Coronary artery (tissue), 2 donors: ENCODE data around the gene DIP2C.

Experiments
- DNase-seq: peaks from one replicate; pipeline ENCODE4 v3.0.0-alpha.2; 2017; ENCODE audit warnings: low spot score
- H3K27ac ChIP-seq, 2 donors: fragments of 200-600 bp; sonication (generic); one replicate each; pipeline ENCODE4 v1.5.1; 2016 to 2019
- H3K4me3 ChIP-seq: fragments of 200-600 bp; sonication (generic); 2 replicates; pipeline ENCODE4 v1.5.1; 2016; ENCODE audit warnings: mild to moderate bottlenecking, moderate library complexity
- TF ChIP-seq, protein P1 (sequence below): fragments of 200-600 bp; sonication (generic); IDR thresholded peaks from one replicate; pipeline ENCODE4 v1.5.1; 2019; ENCODE audit warnings: antibody characterized with exemption

DIP2C gene

DNA sequence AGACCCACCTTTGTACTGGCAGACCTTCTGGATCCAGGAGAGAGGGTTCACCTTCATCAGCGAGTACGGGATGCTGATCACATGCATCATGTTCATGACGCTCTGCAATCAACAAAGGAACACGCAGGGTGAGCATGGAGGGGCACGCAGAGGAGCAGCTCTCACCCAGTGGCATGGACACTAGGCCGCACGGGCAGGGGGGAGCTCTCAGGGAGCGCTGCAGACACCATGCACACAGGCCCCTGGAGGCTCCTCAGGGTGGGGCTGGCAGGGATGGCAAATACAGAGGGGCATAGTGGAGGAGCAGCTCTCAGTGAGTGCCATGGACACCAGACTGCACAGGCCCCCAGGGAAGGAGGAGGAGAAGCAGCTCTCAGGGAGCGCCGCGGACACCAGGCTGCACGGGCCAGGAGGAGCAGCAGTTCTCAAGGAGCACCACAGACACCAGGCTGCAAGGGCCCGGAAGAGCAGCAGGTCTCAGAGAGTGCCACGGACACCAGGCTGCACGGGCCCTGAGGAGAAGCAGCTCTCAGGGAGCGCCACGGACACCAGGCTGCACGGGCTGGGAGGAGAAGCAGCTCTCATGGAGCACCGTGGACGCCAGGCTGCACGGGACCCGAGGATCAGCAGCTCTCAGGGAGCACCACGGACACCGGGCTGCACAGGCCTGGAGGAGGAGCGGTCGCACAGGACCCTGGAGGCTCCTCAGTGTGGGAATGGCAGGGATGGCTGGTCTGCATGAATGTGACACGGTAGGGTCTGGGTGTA lies 304.7 kb downstream of the DIP2C start:
- Histone ChIP-seq H3K27ac (no peak overlapping the region), H3K4me3 (no peak overlapping the region)
- TF ChIP-seq, protein P1, sequence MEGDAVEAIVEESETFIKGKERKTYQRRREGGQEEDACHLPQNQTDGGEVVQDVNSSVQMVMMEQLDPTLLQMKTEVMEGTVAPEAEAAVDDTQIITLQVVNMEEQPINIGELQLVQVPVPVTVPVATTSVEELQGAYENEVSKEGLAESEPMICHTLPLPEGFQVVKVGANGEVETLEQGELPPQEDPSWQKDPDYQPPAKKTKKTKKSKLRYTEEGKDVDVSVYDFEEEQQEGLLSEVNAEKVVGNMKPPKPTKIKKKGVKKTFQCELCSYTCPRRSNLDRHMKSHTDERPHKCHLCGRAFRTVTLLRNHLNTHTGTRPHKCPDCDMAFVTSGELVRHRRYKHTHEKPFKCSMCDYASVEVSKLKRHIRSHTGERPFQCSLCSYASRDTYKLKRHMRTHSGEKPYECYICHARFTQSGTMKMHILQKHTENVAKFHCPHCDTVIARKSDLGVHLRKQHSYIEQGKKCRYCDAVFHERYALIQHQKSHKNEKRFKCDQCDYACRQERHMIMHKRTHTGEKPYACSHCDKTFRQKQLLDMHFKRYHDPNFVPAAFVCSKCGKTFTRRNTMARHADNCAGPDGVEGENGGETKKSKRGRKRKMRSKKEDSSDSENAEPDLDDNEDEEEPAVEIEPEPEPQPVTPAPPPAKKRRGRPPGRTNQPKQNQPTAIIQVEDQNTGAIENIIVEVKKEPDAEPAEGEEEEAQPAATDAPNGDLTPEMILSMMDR = no peak
- no peak for DNase-seq

DNA sequence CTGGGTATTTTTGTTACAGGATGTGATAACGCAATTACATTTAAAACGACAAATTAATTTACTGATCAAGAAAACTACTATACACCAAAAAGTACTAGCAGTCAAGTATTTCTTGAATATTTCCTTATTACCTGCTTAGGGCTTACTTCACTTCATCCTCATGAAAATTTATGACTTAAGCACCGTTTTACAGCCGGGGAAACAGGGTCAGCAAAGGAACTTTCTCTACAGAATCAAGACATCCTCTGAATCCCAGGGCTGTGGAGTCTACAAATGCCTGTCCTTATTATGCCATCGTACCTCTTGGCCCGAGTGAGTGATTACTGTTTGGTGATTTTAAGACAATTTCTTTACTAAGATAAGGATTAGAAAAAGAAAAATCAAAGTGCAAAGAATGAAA lies 305.9 kb downstream of the DIP2C start:
- Histone ChIP-seq H3K27ac (no peak overlapping the region), H3K4me3 (no peak overlapping the region)
- DNase-seq = no peak
- TF ChIP-seq, protein P1 = no peak

DNA sequence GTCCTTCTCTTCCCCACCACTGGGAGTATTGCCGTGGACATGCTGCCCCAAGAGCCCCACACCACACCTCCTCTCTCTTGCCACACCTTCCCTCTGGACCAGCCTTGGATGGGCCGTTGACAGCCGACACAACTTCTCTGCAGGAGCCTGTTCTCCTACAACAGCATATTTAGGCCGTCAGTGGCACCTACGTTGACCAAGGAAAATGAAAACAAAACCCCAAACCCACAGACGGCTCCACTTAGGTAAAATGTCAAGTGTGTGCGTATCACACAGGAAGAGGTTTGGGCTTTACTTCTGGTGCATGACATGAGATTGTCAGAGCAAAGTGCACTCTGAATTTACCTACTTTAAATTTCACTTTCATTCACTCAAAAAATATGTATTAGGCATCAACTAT lies 307.7 kb downstream of the DIP2C start:
- no peak for DNase-seq
- Histone ChIP-seq H3K27ac (no peak overlapping the region), H3K4me3 (no peak overlapping the region)
- TF ChIP-seq, protein P1 = no peak

DNA sequence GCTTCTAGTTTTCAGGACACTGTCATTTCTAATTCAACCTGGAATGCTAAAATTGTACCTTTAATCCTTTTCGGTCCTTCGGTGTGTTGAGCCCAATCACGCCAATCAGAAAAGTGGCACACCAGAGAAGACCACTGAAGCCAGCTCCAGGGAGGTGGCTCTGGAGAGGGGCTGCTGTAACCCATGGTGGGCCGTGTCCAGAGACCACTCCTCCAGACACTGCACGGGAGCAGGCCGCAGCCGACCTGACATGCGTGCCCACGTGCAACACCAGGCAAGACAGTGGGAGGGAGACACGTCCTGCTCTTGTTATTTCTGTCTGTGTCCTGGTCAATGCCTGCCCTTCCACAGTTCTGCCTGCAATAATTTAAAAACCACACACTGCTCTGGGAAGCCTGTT lies 308.1 kb downstream of the DIP2C start:
- H3K27ac ChIP-seq = no peak overlapping the region
- no peak overlapping the region for H3K4me3 ChIP-seq
- TF ChIP-seq, protein P1 = no peak
- DNase-seq = no peak

DNA sequence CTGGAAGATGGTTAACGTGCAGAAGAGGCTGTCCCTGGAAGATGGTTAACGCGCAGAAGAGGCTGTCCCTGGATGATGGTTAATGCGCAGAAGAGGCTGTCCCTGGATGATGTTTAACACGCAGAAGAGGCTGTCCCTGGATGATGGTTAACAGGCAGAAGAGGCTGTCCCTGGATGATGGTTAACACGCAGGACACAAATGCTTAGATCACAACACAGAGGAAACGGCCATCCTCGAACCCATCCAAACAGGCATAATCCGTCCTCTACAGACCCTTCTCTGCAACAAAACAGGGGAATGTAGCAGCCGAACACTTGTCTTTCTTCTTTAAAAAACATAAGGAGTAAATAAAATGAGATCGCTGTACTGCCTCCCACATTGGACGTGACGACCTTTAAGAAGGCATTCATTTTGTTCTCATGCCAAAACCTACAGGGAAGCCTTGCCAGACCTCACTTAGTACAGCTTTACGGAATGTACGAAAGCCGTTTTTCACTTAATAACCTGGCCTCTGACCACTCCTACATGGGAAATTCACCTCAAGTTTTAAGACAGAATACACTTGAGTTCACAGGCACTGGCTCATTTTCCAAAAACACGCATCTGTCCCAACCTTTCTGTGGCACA lies 309.0 kb downstream of the DIP2C start:
- DNase-seq = no peak
- H3K27ac ChIP-seq = no peak overlapping the region
- TF ChIP-seq, protein P1 = no peak
- no peak overlapping the region for H3K4me3 ChIP-seq

DNA sequence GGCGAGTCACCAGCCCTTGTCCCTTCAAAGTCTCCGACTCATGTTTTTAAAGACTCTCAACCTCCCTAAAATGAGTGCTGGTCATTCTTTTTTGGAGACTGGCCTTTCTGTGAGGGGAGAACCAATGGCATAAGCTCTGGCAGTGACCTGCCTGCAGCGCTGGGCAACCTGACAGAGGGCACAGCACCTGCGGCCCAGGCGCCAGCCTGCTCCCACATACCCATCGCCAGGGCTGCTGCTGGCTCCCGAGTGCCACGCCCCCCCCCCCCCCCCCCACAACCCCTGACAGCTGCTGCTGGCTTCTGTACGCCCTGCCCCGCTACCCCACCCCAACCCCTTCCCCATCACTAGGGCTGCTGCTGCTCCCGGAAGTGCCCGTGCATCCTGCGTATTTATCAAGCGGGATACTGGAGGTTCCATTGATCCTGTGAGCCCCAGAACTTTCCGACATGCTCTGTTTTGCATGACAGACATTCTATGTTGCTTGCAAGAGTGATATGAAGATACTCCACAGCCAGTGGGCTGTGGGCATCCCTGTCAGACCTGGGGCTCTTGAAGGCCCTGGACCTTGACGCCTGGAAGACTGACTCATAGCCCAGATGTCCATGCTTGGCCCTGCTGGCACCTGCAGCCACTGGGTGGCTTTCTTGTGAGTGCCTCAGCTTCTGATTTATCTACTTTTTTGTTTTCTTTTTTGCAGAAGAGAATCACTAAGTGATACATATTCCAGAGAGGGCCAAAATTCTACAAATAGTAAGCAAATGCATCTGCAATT lies 310.4 kb downstream of the DIP2C start:
- Histone ChIP-seq H3K27ac (no peak overlapping the region), H3K4me3 (no peak overlapping the region)
- TF ChIP-seq, protein P1 = no peak
- no peak for DNase-seq
